GM23338 (cell line): Measurements from ENCODE around the gene AGAP1. TPM values are rescaled to one million over a fixed set of nuclear protein-coding genes. Genes with fewer than 3 reads are reported as not detected.

Experiments
- ATAC-seq: fragments of 200-7000 bp; cut with Tn5 transposase; 3 replicates; pipeline ENCODE4 v1.9.1; 2020
- DNase-seq: peaks from one replicate; pipeline ENCODE4 v3.0.0-alpha.2; 2015; ENCODE audit warnings: low spot score
- H2AFZ ChIP-seq: fragments of 200-600 bp; sonication (generic); 2 replicates; pipeline ENCODE4 v1.8.0; 2016; ENCODE audit warnings: antibody characterized with exemption, mild to moderate bottlenecking, moderate library complexity
- H3F3A ChIP-seq: fragments of 200-600 bp; sonication (generic); replicated peaks from 2 replicates; pipeline ENCODE4 v1.8.0; 2017; ENCODE audit warnings: antibody characterized with exemption, mixed run types, low read depth
- H3K27ac ChIP-seq: fragments of 200-600 bp; sonication (generic); 2 replicates; pipeline ENCODE4 v1.6.1; 2016; ENCODE audit warnings: low read depth
- H3K27me3 ChIP-seq: fragments of 200-600 bp; sonication (generic); 2 replicates; pipeline ENCODE4 v1.8.0; 2016; ENCODE audit warnings: mild to moderate bottlenecking, mixed run types, moderate library complexity; ENCODE audit not compliant: insufficient read depth
- H3K36me3 ChIP-seq: fragments of 200-600 bp; sonication (generic); 2 replicates; pipeline ENCODE4 v1.8.0; 2016; ENCODE audit warnings: mild to moderate bottlenecking; ENCODE audit not compliant: insufficient read depth
- H3K4me1 ChIP-seq: fragments of 200-600 bp; sonication (generic); 2 replicates; pipeline ENCODE4 v1.8.0; 2016; ENCODE audit warnings: mild to moderate bottlenecking, moderate library complexity; ENCODE audit not compliant: insufficient read depth
- H3K4me2 ChIP-seq: fragments of 200-600 bp; sonication (generic); 2 replicates; pipeline ENCODE4 v1.7.1; 2017; ENCODE audit warnings: mixed run types
- H3K4me3 ChIP-seq: fragments of 200-600 bp; sonication (generic); 2 replicates; pipeline ENCODE4 v1.6.1; 2016; ENCODE audit warnings: mixed run types
- H3K79me2 ChIP-seq: fragments of 200-600 bp; sonication (generic); replicated peaks from 2 replicates; pipeline ENCODE4 v1.8.0; 2017; ENCODE audit warnings: mild to moderate bottlenecking; ENCODE audit not compliant: insufficient read depth
- H3K9me2 ChIP-seq: fragments of 200-600 bp; sonication (generic); 2 replicates; pipeline ENCODE4 v1.8.0; 2017; ENCODE audit not compliant: insufficient read depth
- H4K20me1 ChIP-seq: fragments of 200-600 bp; sonication (generic); replicated peaks from 2 replicates; pipeline ENCODE4 v1.8.0; 2017; ENCODE audit warnings: mild to moderate bottlenecking; ENCODE audit not compliant: insufficient read depth
- H3K27ac Mint-ChIP-seq: 2 replicates; pipeline ENCODE4 v1.8.0; 2020; ENCODE audit warnings: inconsistent platforms, mild to moderate bottlenecking, moderate library complexity, mixed read lengths
- H3K27me3 Mint-ChIP-seq: 3 replicates; pipeline ENCODE4 v1.8.0; 2022; ENCODE audit warnings: low read depth, mild to moderate bottlenecking, moderate library complexity, mixed read lengths, inconsistent platforms; ENCODE audit not compliant: insufficient read depth, poor library complexity
- H3K36me3 Mint-ChIP-seq: 3 replicates; pipeline ENCODE4 v1.8.0; 2021; ENCODE audit warnings: low read depth, mild to moderate bottlenecking, inconsistent platforms, moderate library complexity, mixed read lengths
- H3K4me1 Mint-ChIP-seq: 3 replicates; pipeline ENCODE4 v1.8.0; 2020; ENCODE audit warnings: mild to moderate bottlenecking, inconsistent platforms, mixed read lengths
- H3K4me3 Mint-ChIP-seq: 3 replicates; pipeline ENCODE4 v1.8.0; 2021; ENCODE audit warnings: moderate library complexity, mild to moderate bottlenecking, inconsistent platforms, mixed read lengths
- H3K9me3 Mint-ChIP-seq: 3 replicates; pipeline ENCODE4 v1.8.0; 2020; ENCODE audit warnings: moderate library complexity, mild to moderate bottlenecking, inconsistent platforms, mixed read lengths
- CREB1 ChIP-seq: fragments of 250-450 bp; sonication (Bioruptor Pico); IDR thresholded peaks from 2 replicates; pipeline ENCODE4 v1.5.0; 2020; ENCODE audit warnings: low read depth, mild to moderate bottlenecking, moderate library complexity
- CTCF ChIP-seq, 2 experiments: fragments of 200-600 bp in 1 of 2; sonication (generic) in 1 of 2; conservative IDR thresholded peaks; 2 replicates each; pipeline versions ENCODE4 v1.5.1 to v1.6.1; 2016 to 2017; ENCODE audit warnings: antibody characterized with exemption in 2 of 2, low read depth in 2 of 2, mild to moderate bottlenecking in 2 of 2, moderate library complexity in 1 of 2
- EZH2 ChIP-seq: fragments of 200-600 bp; sonication (generic); IDR thresholded peaks from one replicate; pipeline ENCODE4 v1.8.0; 2017; ENCODE audit warnings: antibody characterized with exemption, mild to moderate bottlenecking, low read depth; ENCODE audit not compliant: unreplicated experiment
- EZH2phosphoT487 ChIP-seq: fragments of 200-600 bp; sonication (generic); IDR thresholded peaks from one replicate; pipeline ENCODE4 v1.8.1; 2018; ENCODE audit warnings: antibody characterized with exemption; ENCODE audit not compliant: unreplicated experiment
- JUNB ChIP-seq: IDR thresholded peaks from one replicate; pipeline ENCODE4 v1.6.1; 2016; ENCODE audit warnings: antibody characterized with exemption; ENCODE audit not compliant: unreplicated experiment
- NANOG ChIP-seq: IDR thresholded peaks from 2 replicates; pipeline ENCODE4 v1.6.1; 2016; ENCODE audit warnings: antibody characterized with exemption, borderline replicate concordance
- POLR2AphosphoS5 ChIP-seq: IDR thresholded peaks from 2 replicates; pipeline ENCODE4 v1.6.1; 2016; ENCODE audit warnings: antibody characterized with exemption, low read depth
- ZNF114 ChIP-seq: fragments of 250-450 bp; sonication (Bioruptor Pico); IDR thresholded peaks from 2 replicates; pipeline ENCODE4 v1.5.0; 2020; ENCODE audit warnings: mild to moderate bottlenecking, moderate library complexity
- polyA plus RNA-seq: library from polyadenylated mRNA; unstranded; fragments of >200 nt; fragmentation: Nextera tagmentation; extraction: Ambion mirVana; gene quantifications from 2 replicates; pipeline ENCODE4 v1.2.1, GENCODE V29; 2016
- total RNA-seq: library from RNA; depleted of rRNA; stranded (reverse); fragments of >200 nt; shearing (Covaris generic); gene quantifications from 2 replicates; pipeline ENCODE4 v1.2.3, GENCODE V29; 2014
- TF ChIP-seq, protein P1 (sequence below): IDR thresholded peaks from 2 replicates; pipeline ENCODE4 v1.6.1; 2016; ENCODE audit warnings: antibody characterized with exemption
- TF ChIP-seq, protein P2 (sequence below): fragments of 250-450 bp; sonication (Bioruptor Pico); IDR thresholded peaks from 2 replicates; pipeline ENCODE4 v1.5.0; 2020; ENCODE audit warnings: mild to moderate bottlenecking, moderate library complexity

The AGAP1 gene
- total and polyA plus RNA-seq, 2 experiments from 2014 or later: 13.3 to 27.9 TPM

GRCh38 chr2:236089271-236090026 lies 595.6 kb downstream of the AGAP1 start (continued):
- TF ChIP-seq EZH2: no peak
- TF ChIP-seq CTCF (conservative IDR thresholded peaks at IDR 0.05; ENCODE audit: low read depth in 2 of 2): no peak
- TF ChIP-seq EZH2phosphoT487: no peak

DNA sequence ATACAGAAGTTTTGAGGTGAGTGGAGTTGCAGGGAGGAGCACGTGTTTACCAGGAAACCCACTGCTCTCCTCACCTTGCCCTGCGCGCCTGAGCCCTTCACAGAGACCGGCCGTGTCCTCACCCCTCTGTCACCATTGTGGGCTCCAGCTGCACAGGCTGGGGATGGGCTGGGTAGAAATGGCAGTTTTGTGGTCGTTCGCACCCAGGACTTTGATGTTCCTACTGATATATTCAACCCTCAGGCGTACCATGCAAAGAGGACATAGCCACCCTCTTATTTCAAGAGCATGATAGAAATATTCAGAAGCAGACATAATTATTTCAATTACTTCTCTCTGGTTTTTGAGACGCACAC lies 596.2 kb downstream of the AGAP1 start:
- H3K27me3 ChIP-seq: no peaks in the 10 kb centered on the region
- DNase-seq (no peak), ATAC-seq (no peak)
- 0 out of 2 replicates have a peak, but pooled peaks cover 3% of the 10 kb centered on the region for H3K79me2 ChIP-seq
- peaks cover 5% of the 10 kb centered on the region for H3F3A ChIP-seq
- no peak overlapping the region for H3K4me2 ChIP-seq
- Mint-ChIP-seq H3K4me3 (no peak overlapping the region), H3K9me3 (no peaks in the 10 kb centered on the region; the same call in 2 of the 3 replicates), H3K4me1 (peaks cover 65% of the 10 kb centered on the region), H3K27me3 (peaks cover 26% of the 10 kb centered on the region), H3K27ac (no peak overlapping the region), H3K36me3 (no peaks in the 10 kb centered on the region)
- peaks cover 46% of the 10 kb centered on the region for H3K4me1 ChIP-seq
- no peaks in the 10 kb centered on the region for H3K9me2 ChIP-seq
- H3K36me3 ChIP-seq: no peaks in the 10 kb centered on the region
- no peaks in the 10 kb centered on the region for H4K20me1 ChIP-seq
- H2AFZ ChIP-seq: no peak overlapping the region
- H3K27ac ChIP-seq: no peak overlapping the region
- no peak overlapping the region for H3K4me3 ChIP-seq
- TF ChIP-seq, protein P1, sequence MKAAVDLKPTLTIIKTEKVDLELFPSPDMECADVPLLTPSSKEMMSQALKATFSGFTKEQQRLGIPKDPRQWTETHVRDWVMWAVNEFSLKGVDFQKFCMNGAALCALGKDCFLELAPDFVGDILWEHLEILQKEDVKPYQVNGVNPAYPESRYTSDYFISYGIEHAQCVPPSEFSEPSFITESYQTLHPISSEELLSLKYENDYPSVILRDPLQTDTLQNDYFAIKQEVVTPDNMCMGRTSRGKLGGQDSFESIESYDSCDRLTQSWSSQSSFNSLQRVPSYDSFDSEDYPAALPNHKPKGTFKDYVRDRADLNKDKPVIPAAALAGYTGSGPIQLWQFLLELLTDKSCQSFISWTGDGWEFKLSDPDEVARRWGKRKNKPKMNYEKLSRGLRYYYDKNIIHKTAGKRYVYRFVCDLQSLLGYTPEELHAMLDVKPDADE: no peak
- TF ChIP-seq EZH2 (no peak), CREB1 (CRISPR knock-in tag) (no peak), JUNB (no peak), POLR2AphosphoS5 (no peak), CTCF (conservative IDR thresholded peaks at IDR 0.05; ENCODE audit: low read depth in 2 of 2) (no peak), EZH2phosphoT487 (no peak), ZNF114 (no peak), NANOG (no peak)
- TF ChIP-seq, protein P2, sequence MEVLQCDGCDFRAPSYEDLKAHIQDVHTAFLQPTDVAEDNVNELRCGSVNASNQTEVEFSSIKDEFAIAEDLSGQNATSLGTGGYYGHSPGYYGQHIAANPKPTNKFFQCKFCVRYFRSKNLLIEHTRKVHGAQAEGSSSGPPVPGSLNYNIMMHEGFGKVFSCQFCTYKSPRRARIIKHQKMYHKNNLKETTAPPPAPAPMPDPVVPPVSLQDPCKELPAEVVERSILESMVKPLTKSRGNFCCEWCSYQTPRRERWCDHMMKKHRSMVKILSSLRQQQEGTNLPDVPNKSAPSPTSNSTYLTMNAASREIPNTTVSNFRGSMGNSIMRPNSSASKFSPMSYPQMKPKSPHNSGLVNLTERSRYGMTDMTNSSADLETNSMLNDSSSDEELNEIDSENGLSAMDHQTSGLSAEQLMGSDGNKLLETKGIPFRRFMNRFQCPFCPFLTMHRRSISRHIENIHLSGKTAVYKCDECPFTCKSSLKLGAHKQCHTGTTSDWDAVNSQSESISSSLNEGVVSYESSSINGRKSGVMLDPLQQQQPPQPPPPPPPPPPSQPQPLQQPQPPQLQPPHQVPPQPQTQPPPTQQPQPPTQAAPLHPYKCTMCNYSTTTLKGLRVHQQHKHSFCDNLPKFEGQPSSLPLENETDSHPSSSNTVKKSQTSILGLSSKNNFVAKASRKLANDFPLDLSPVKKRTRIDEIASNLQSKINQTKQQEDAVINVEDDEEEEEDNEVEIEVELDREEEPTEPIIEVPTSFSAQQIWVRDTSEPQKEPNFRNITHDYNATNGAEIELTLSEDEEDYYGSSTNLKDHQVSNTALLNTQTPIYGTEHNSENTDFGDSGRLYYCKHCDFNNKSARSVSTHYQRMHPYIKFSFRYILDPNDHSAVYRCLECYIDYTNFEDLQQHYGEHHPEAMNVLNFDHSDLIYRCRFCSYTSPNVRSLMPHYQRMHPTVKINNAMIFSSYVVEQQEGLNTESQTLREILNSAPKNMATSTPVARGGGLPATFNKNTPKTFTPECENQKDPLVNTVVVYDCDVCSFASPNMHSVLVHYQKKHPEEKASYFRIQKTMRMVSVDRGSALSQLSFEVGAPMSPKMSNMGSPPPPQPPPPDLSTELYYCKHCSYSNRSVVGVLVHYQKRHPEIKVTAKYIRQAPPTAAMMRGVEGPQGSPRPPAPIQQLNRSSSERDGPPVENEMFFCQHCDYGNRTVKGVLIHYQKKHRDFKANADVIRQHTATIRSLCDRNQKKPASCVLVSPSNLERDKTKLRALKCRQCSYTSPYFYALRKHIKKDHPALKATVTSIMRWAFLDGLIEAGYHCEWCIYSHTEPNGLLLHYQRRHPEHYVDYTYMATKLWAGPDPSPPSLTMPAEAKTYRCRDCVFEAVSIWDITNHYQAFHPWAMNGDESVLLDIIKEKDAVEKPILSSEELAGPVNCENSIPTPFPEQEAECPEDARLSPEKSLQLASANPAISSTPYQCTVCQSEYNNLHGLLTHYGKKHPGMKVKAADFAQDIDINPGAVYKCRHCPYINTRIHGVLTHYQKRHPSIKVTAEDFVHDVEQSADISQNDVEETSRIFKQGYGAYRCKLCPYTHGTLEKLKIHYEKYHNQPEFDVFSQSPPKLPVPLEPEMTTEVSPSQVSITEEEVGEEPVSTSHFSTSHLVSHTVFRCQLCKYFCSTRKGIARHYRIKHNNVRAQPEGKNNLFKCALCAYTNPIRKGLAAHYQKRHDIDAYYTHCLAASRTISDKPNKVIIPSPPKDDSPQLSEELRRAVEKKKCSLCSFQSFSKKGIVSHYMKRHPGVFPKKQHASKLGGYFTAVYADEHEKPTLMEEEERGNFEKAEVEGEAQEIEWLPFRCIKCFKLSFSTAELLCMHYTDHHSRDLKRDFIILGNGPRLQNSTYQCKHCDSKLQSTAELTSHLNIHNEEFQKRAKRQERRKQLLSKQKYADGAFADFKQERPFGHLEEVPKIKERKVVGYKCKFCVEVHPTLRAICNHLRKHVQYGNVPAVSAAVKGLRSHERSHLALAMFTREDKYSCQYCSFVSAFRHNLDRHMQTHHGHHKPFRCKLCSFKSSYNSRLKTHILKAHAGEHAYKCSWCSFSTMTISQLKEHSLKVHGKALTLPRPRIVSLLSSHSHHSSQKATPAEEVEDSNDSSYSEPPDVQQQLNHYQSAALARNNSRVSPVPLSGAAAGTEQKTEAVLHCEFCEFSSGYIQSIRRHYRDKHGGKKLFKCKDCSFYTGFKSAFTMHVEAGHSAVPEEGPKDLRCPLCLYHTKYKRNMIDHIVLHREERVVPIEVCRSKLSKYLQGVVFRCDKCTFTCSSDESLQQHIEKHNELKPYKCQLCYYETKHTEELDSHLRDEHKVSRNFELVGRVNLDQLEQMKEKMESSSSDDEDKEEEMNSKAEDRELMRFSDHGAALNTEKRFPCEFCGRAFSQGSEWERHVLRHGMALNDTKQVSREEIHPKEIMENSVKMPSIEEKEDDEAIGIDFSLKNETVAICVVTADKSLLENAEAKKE: no peak
